Stimulated activated naive CD4-positive, alpha-beta T cell treated with Interleukin-2 at 50 U/mL for 16 hours (primary cell): ENCODE measurements around the gene THOC6.
A peak's percentile ranks its signal among the peaks of the same experiment; 100 is the strongest.
"Not testable (repeated sequence)": the region's sequence is repeated elsewhere in the genome, so short reads cannot be mapped to it uniquely, and the experiment has no call there.

Source experiments
- DNase-seq: peaks from one replicate; lab custom pipeline; 2025; lab: John Stamatoyannopoulos, UW

The THOC6 gene

GRCh38 chr16:3054965-3055733 lies 31.3 kb downstream of the THOC6 start:
- no peak for DNase-seq

- DNase-seq = not testable (repeated sequence)
Observed at GRCh38 chr16:3055734-3056115, 31.9 kb downstream of the THOC6 start.

GRCh38 chr16:3056336-3057180 lies 32.7 kb downstream of the THOC6 start:
- DNase-seq = no peak

DNA sequence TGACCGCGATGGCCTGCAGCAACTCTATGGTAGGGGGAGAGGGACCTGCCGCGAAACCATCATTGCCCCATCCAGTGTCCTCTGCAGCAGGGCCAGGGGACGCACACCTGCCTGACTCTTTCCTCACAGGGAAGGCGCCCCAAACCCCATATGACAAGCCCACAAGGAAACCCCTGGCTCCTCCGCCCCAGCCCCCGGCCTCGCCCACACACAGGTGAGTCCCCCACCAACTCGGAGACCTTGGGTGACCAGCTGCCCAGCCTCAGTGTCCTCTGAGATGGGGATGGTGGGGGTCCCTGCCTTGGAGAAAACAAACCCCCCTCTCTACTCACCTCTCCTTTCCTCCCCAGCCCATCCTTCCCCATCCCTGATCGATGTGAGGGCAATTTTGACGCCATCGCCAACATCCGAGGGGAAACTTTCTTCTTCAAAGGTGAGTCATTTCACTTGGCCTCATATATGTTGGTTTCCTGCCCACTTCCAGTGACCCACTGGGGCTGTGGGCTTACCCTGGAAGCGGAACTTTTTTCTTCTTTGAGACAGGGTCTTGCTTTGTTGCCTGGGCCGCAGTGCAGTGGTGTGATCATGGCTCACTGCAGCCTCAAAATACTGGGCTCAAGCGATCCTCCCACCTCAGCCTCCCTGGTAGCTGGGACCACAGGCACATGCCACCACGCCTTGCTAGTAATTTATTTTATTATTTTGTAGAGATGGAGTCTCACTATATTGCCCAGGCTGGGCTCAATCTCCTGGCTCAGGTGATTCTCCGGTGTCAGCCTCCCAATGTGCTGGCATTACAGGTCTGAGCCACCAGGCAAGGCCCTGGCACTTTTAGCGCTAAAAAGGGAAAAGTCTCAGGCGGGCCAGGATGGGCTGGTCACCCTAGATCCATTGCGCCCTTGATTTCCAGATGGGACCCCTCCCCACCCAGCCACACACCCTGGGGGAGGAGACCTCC lies 33.6 kb downstream of the THOC6 start:
- no peak for DNase-seq

DNA sequence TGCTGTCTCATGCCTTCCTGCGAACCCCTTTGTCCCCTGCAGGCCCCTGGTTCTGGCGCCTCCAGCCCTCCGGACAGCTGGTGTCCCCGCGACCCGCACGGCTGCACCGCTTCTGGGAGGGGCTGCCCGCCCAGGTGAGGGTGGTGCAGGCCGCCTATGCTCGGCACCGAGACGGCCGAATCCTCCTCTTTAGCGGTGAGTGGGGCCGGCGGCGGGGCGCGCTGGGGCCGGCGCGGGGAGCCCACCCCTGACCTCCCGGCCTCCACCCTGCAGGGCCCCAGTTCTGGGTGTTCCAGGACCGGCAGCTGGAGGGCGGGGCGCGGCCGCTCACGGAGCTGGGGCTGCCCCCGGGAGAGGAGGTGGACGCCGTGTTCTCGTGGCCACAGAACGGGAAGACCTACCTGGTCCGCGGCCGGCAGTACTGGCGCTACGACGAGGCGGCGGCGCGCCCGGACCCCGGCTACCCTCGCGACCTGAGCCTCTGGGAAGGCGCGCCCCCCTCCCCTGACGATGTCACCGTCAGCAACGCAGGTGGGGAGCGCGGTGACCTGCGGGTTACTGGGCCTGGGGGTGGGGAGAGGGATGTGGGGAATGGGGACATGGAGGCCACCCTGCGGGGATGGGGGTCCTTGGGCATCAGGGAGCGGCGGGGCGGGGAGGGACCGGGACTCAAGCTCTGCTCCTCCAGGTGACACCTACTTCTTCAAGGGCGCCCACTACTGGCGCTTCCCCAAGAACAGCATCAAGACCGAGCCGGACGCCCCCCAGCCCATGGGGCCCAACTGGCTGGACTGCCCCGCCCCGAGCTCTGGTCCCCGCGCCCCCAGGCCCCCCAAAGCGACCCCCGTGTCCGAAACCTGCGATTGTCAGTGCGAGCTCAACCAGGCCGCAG lies 34.5 kb downstream of the THOC6 start:
- peak; percentile 49 for DNase-seq

GRCh38 chr16:3059041-3059722 lies 35.3 kb downstream of the THOC6 start:
- peak; percentile 76 for DNase-seq

DNA sequence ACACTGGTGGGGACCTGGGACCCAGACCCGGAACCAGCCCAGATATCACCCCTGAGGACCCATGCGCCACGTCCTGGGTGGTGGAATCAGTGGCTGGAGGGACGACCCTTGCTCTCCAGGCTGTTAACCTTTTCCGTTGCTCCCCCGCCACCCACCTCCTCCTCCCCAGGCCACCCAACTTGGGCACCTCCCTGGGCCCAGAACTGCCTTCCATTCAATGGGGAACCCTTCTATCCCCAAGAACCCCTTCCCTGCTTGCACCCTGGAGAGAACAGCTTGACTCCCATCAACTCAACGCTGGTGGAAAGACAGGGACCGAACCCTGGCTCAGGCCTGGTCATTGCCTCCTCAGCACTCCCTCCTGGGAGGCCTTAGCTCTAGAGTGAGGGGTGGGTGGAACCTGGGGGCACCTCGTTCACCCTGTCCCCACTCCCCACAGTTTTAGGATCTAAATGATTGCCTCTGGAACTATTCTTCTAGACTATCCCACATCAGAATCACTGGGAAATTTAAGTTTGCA lies 35.9 kb downstream of the THOC6 start:
- DNase-seq = no peak

DNA sequence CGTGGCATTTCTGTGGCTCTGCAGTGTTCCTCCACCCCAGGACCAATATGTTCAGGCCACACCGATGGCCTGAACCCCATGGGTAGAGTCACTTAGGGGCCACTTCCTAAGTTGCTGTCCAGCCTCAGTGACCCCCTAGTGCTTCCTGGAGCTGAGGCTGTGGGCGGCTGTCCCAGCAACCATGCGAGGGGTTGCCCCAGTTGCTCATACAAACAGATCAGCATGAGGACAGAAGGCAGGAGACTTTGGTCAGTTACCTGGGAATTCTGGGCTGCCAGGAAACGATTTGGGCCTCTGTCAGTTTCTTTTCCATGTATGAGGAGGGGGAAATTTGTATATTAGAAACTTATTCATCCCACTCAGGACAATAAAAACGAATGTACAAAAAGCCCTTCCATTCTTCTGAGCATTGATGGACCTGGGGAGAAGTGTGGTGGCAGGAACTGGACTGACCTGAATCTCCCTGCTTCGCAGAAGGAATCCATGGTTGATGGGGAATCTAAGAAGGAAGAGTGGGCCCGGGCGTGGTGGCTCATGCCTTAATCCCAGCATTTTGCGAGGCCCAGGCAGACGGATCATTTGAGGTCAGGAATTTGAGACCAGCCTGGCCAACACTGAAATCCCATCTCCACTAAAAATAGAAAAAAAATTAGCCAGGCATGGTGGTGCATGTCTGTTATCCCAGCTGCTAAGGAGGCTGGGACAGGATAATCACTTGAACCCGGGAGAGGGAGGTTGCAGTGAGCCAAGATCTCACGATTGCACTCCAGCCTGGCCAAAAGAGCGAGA lies 36.7 kb downstream of the THOC6 start:
- no peak for DNase-seq

GRCh38 chr16:3062553-3062952 lies 38.7 kb downstream of the THOC6 start:
- DNase-seq = no peak

GRCh38 chr16:3063625-3064386 lies 40.0 kb downstream of the THOC6 start:
- no peak for DNase-seq

DNA sequence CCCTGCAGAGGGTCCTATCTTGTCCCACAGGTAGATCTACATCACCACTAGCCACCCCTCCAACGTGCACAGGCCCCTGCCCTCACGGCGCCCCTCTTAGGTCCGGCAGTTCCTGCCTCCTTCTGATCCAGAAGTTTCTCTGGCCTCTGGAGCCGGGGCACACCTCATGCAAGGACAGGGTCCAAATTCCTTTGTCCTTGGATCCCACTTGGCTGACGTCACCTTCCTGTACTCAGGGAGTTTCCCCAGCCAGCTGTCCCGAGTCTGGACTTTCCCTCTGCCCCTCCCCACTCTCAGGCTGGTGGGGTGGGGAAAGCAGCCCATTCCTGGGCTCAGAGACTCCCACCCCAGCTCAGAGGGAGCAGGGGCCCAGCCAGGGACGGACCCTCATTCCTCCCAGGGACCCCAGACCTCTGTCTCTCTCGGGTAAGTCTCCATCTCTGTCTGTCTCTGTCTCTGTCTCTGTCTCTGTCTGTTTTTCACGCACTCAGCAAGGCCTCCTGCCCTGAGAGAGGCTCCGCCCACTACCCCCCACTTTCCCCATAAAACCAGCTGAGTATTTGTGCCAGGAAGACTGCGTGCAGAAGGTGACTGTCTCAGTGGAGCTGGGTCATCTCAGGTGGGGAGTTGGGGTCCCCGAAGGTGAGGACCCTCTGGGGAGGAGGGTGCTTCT lies 41.4 kb downstream of the THOC6 start, which contains the start of gene IL32:
Gene IL32, plus strand, starts transcription at position 572 of the 673 bp plus-strand sequence. CDS start 172 bp downstream, outside the sequence.
- peak; percentile 73 for DNase-seq

GRCh38 chr16:3065742-3066439 lies 42.1 kb downstream of the THOC6 start:
- peak; percentile 37 for DNase-seq

DNA sequence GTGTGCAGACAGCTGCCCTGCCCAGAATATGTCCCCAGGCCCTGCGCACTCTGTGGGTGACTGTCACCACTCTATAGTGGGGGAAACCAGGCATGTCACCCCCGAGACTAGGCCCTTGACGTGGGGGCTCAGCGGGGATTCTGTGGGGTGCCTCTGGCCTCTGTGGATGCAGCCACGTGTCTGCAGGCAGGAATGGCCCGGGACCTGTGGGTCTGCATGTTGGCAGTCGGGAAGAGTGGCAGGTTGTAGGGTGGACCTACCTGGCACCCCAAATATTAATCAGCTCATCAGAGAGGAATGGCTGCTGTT lies 42.6 kb downstream of the THOC6 start:
- DNase-seq = no peak

DNA sequence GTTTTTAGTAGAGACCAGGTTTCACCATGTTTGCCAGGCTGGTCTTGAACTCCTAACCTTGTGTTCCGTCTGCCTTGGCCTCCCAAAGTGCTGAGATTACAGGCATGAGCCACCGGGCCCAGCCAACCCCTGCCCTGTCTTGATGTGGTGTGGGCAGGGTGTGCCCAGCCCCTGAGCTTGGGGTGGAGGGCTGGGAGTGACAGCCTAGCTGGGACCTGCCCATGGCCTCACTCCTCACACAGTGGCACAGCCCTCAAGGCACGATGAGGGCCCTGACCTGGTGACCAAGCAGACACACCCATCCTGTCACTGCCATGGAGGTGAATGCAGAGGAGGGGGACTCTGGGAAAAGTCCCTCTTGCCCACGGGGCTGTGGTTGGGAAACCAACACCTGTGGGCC lies 44.7 kb downstream of the THOC6 start:
- no peak for DNase-seq

- DNase-seq = not testable (repeated sequence)
Observed at GRCh38 chr16:3069146-3069545, 45.3 kb downstream of the THOC6 start.

DNA sequence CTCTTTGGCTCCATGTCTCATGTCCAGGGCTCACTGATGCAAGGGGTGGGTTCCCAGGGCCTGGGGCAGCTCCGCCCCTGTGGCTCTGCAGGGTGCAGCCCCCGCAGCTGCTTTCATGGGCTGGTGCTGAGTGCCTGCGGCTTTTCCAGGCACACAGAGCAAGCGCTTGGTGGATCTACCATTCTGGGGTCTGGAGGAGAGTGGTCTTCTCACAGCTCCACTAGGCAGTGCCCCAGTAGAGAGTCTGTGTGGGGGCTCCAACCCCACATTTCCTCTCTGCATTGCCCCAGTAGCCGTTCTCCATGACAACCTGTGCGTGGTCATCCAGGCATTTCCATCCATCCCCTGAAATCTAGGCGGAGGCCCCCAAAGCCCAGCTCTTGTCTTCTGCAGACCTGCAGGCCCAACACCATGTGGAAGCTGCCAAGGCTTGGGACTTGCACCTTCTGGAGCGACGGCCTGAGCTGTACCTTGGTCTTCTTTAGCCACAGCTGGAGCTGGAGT lies 46.8 kb downstream of the THOC6 start:
- DNase-seq = no peak

DNA sequence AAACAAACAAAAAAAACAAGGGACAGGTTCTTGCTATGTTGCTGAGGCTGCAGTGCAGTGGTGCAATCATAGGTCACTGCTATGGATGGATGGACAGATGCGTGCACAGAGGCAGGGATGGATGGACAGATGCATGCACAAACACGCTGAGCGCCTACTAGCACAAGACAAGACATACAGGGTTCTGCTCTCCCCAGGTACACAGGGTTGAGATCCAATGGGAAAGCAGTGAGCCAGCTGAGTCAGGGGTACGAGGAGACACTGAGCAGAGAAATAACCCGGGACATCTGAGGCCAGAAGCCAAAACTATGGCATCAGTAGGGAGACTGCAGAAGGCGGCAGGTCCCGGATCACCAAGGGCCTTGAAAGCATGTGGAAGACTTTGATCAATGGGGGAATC lies 47.8 kb downstream of the THOC6 start:
- no peak for DNase-seq
